SK-N-SH (cell line): ENCODE results near the gene QSOX1. TPM values are rescaled to one million over a fixed set of nuclear protein-coding genes. Genes with fewer than 3 reads are reported as not detected.

ENCODE experiments used
- CTCF ChIA-PET: fragments of 300-600, 350-600 bp; formaldehyde crosslinking; extraction: SDS; loops from one replicate; lab custom pipeline; 2021; lab: Yijun Ruan, JAX
- POLR2A ChIA-PET: fragments of 350-600 bp; sonication (Branson Sonifier 250); formaldehyde crosslinking; extraction: SDS; loops from one replicate; lab custom pipeline; 2020; ENCODE audit warnings: antibody characterized with exemption, inconsistent platforms; lab: Yijun Ruan, JAX
- DNase-seq: peaks from one replicate; pipeline ENCODE4 v3.0.0; 2012
- H2AFZ ChIP-seq: fragments of 200-600 bp; sonication (generic); 2 replicates; pipeline ENCODE4 v1.8.1; 2016; ENCODE audit warnings: antibody characterized with exemption, mild to moderate bottlenecking, low read depth
- H3F3A ChIP-seq: fragments of 200-600 bp; sonication (generic); replicated peaks from 2 replicates; pipeline ENCODE3; 2016; ENCODE audit warnings: antibody characterized with exemption, mild to moderate bottlenecking; ENCODE audit not compliant: insufficient read depth
- H3K27ac ChIP-seq, 2 experiments: fragments of 200-500 bp in 1 of 2; fragments of 200-600 bp in 1 of 2; sonication (Bioruptor generic) in 1 of 2; sonication (generic), shearing (Covaris generic) in 1 of 2; 2 replicates each; pipeline versions ENCODE4 v1.5.1 to v1.6.1; 2014 to 2016; ENCODE audit warnings: low read depth in 2 of 2, inconsistent platforms in 1 of 2, low read length in 1 of 2, mild to moderate bottlenecking in 1 of 2, mixed read lengths in 1 of 2
- H3K27me3 ChIP-seq: fragments of 200-600 bp; sonication (generic), shearing (Covaris generic); 2 replicates; pipeline ENCODE4 v1.6.1; 2016; ENCODE audit warnings: mixed run types; ENCODE audit not compliant: insufficient read depth
- H3K36me3 ChIP-seq, 2 experiments: fragments of 200-500 bp in 1 of 2; fragments of 200-600 bp in 1 of 2; sonication (Bioruptor generic) in 1 of 2; sonication (generic) in 1 of 2; replicated peaks in 1 of 2; 2 replicates each; pipeline versions ENCODE3 to v1.5.1; 2014 to 2016; ENCODE audit warnings: low read length in 1 of 2, mild to moderate bottlenecking in 1 of 2; ENCODE audit not compliant: insufficient read depth in 2 of 2, control insufficient read depth in 1 of 2
- H3K4me1 ChIP-seq, 2 experiments: fragments of 200-500 bp in 1 of 2; fragments of 200-600 bp in 1 of 2; sonication (Bioruptor generic) in 1 of 2; sonication (generic), shearing (Covaris generic) in 1 of 2; 2 replicates each; pipeline versions ENCODE4 v1.5.1 to v1.6.1; 2014 to 2016; ENCODE audit warnings: low read depth in 1 of 2, low read length in 1 of 2, mixed run types in 1 of 2; ENCODE audit not compliant: insufficient read depth in 2 of 2, control insufficient read depth in 1 of 2
- H3K4me2 ChIP-seq: fragments of 200-600 bp; sonication (generic), shearing (Covaris generic); 2 replicates; pipeline ENCODE4 v1.6.1; 2017; ENCODE audit warnings: mixed run types
- H3K4me3 ChIP-seq, 2 experiments: fragments of 200-500 bp in 1 of 2; fragments of 200-600 bp in 1 of 2; sonication (Bioruptor generic) in 1 of 2; sonication (generic), shearing (Covaris generic) in 1 of 2; 2 replicates each; pipeline versions ENCODE4 v1.5.1 to v1.8.1; 2014 to 2016; ENCODE audit warnings: low read depth in 2 of 2, inconsistent platforms in 1 of 2, low read length in 1 of 2, mild to moderate bottlenecking in 1 of 2, mixed read lengths in 1 of 2, moderate library complexity in 1 of 2
- H3K79me2 ChIP-seq: fragments of 200-600 bp; sonication (generic); 2 replicates; pipeline ENCODE4 v1.8.1; 2017; ENCODE audit warnings: mild to moderate bottlenecking; ENCODE audit not compliant: insufficient read depth
- H3K9ac ChIP-seq: fragments of 200-600 bp; sonication (generic); 2 replicates; pipeline ENCODE4 v1.6.1; 2017; ENCODE audit warnings: mixed run types
- H3K9me2 ChIP-seq: fragments of 200-600 bp; sonication (generic); 2 replicates; pipeline ENCODE4 v1.6.1; 2017; ENCODE audit warnings: mixed run types
- H3K9me3 ChIP-seq: fragments of 200-600 bp; sonication (generic); 2 replicates; pipeline ENCODE4 v1.6.1; 2017; ENCODE audit warnings: mixed run types, mild to moderate bottlenecking, moderate library complexity
- H4K20me1 ChIP-seq: fragments of 200-600 bp; sonication (generic); 2 replicates; pipeline ENCODE4 v1.6.1; 2017; ENCODE audit warnings: mild to moderate bottlenecking, mixed run types; ENCODE audit not compliant: insufficient read depth
- ELF1 ChIP-seq: IDR thresholded peaks from 2 replicates; pipeline ENCODE4 v1.4.0; 2012
- EZH2phosphoT487 ChIP-seq: fragments of 200-600 bp; sonication (generic); IDR thresholded peaks from 2 replicates; pipeline ENCODE4 v1.6.1; 2017; ENCODE audit warnings: low read depth, mixed run types, mild to moderate bottlenecking, antibody characterized with exemption, moderate library complexity, borderline replicate concordance
- FOSL2 ChIP-seq: IDR thresholded peaks from 2 replicates; pipeline ENCODE4 v1.4.0; 2012; ENCODE audit warnings: low read depth, mild to moderate bottlenecking, moderate library complexity, borderline replicate concordance
- FOXJ3 ChIP-seq: sonication (generic); formaldehyde crosslinking; IDR thresholded peaks from 2 replicates; pipeline ENCODE4 v1.5.1; 2020; ENCODE audit warnings: mild to moderate bottlenecking, missing genetic modification reagents
- FOXM1 ChIP-seq: IDR thresholded peaks from 2 replicates; pipeline ENCODE4 v1.4.0; 2012; ENCODE audit warnings: low read depth, mild to moderate bottlenecking
- MEF2A ChIP-seq: IDR thresholded peaks from 2 replicates; pipeline ENCODE4 v1.4.0; 2012; ENCODE audit warnings: low read depth, borderline replicate concordance
- NFIC ChIP-seq: IDR thresholded peaks from 2 replicates; pipeline ENCODE4 v1.4.0; 2012; ENCODE audit warnings: borderline replicate concordance
- NRF1 ChIP-seq: IDR thresholded peaks from 2 replicates; pipeline ENCODE4 v1.6.1; 2012; ENCODE audit warnings: low read depth, mild to moderate bottlenecking, low read length
- RAD21 ChIP-seq: IDR thresholded peaks from 2 replicates; pipeline ENCODE4 v1.6.1; 2012; ENCODE audit warnings: mild to moderate bottlenecking, low read length
- RCOR1 ChIP-seq: fragments of 150-350 bp; IDR thresholded peaks from 2 replicates; pipeline ENCODE4 v1.6.1; 2017; ENCODE audit warnings: antibody characterized with exemption, low read length
- RFX5 ChIP-seq: IDR thresholded peaks from 2 replicates; pipeline ENCODE4 v1.6.1; 2012; ENCODE audit warnings: mild to moderate bottlenecking, improper control_type of control experiment, low read length
- RXRA ChIP-seq: IDR thresholded peaks from 2 replicates; pipeline ENCODE4 v1.4.0; 2012; ENCODE audit warnings: low read depth, mild to moderate bottlenecking, borderline replicate concordance
- SIN3A ChIP-seq: IDR thresholded peaks from 2 replicates; pipeline ENCODE4 v1.6.1; 2012; ENCODE audit warnings: low read depth, mild to moderate bottlenecking, low read length, moderate library complexity, borderline replicate concordance
- SMC3 ChIP-seq: IDR thresholded peaks from 2 replicates; pipeline ENCODE4 v1.6.1; 2012; ENCODE audit warnings: low read depth, low read length, improper control_type of control experiment
- TEAD4 ChIP-seq: IDR thresholded peaks from 2 replicates; pipeline ENCODE4 v1.4.0; 2012; ENCODE audit warnings: mild to moderate bottlenecking, borderline replicate concordance; ENCODE audit not compliant: insufficient read depth
- YY1 ChIP-seq: IDR thresholded peaks from 2 replicates; pipeline ENCODE4 v1.4.0; 2012; ENCODE audit warnings: low read depth, mild to moderate bottlenecking
- WGBS: methylation state at CpG from one replicate; pipeline ENCODE4 v1.1.6; 2017; ENCODE audit warnings: low lambda C conversion rate; 5-methylcytosine and 5-hydroxymethylcytosine counted together
- polyA plus RNA-seq, 3 experiments: library from polyadenylated mRNA; depleted of rRNA; stranded (reverse); fragments of >200 nt; gene quantifications; 2 replicates each; pipeline ENCODE4 v1.2.3, GENCODE V29; 2012
- TF ChIP-seq, protein P1 (sequence below): fragments of 200-600 bp; sonication (generic); IDR thresholded peaks from 2 replicates; pipeline ENCODE4 v1.6.1; 2017; ENCODE audit warnings: antibody characterized with exemption, mild to moderate bottlenecking, moderate library complexity
- TF ChIP-seq, protein P2 (sequence below): IDR thresholded peaks from 2 replicates; pipeline ENCODE4; 2012
- TF ChIP-seq, protein P3 (sequence below): IDR thresholded peaks from 2 replicates; pipeline ENCODE4 v1.4.0; 2012; ENCODE audit warnings: low read depth

The QSOX1 gene
- polyA plus RNA-seq, 1 of the 3 experiments (the other 2 are of a cell fraction) = 359 TPM

DNA sequence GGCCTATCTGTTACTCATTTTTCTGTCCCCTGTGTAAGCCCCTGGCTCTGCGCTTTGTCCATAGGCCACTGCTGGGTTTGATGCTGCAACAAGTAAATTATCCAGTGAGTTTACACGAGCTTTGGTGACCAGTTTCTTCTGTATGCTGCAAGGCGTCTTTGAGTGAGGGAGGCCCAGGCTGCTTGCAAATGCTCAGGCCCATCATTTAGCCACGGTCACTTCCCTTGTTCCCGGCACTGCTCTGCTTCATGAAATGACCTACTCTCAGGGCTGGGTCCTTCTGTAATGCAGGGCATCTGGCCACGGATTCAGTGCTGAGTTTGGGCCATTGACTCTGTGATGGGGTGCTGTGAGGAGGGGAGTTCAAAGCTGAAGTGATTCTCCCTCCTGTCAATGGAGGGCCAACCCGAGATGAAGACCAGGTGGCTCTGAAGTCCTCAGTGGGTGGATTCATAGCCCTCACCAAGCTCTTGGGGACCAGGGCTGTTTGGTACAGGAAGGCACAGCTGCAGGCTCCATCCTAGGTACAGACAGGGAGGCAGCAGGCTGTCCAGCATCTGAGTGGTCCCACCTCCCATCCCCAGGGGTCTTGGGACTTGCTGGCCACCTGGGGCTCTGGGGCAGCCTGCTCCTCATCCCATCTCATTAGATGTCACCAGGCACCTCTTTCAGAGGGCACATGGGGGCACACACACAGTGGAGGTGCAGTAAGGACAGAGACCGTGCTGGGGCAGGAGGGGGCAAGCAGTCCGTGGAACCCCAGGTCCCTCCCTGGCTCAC lies 97.0 kb downstream of the QSOX1 start:
- H3K9ac ChIP-seq = no peak overlapping the region
- TF ChIP-seq SMC3 (no peak), EZH2phosphoT487 (no peak), YY1 (no peak), RXRA (no peak), ELF1 (no peak), RFX5 (no peak), TEAD4 (no peak), FOXJ3 (CRISPR knock-in tag) (no peak), FOXM1 (no peak)
- TF ChIP-seq, protein P1, sequence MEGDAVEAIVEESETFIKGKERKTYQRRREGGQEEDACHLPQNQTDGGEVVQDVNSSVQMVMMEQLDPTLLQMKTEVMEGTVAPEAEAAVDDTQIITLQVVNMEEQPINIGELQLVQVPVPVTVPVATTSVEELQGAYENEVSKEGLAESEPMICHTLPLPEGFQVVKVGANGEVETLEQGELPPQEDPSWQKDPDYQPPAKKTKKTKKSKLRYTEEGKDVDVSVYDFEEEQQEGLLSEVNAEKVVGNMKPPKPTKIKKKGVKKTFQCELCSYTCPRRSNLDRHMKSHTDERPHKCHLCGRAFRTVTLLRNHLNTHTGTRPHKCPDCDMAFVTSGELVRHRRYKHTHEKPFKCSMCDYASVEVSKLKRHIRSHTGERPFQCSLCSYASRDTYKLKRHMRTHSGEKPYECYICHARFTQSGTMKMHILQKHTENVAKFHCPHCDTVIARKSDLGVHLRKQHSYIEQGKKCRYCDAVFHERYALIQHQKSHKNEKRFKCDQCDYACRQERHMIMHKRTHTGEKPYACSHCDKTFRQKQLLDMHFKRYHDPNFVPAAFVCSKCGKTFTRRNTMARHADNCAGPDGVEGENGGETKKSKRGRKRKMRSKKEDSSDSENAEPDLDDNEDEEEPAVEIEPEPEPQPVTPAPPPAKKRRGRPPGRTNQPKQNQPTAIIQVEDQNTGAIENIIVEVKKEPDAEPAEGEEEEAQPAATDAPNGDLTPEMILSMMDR = no peak
- H3K27me3 ChIP-seq = no peaks in the 10 kb centered on the region
- DNase-seq = no peak
- no peaks in the 10 kb centered on the region for H4K20me1 ChIP-seq
- no peak overlapping the region for H3K27ac ChIP-seq
- H2AFZ ChIP-seq = no peak overlapping the region
- ChIA-PET POLR2A (no interaction called here), CTCF (interaction anchor here (0.6 to 4.2 kb wide), 15 partner anchors 10 to 282 kb away, joined by 3 to 58 read pairs (median 5); no protein-coding TSS in a partner anchor)
- no peak overlapping the region for H3K4me2 ChIP-seq
- H3K4me3 ChIP-seq = no peak overlapping the region
- no peaks in the 10 kb centered on the region for H3F3A ChIP-seq
- WGBS = 57% methylated on average over 8 of the region's 9 CpGs
- H3K36me3 ChIP-seq = no peaks in the 10 kb centered on the region
- no peaks in the 10 kb centered on the region for H3K9me3 ChIP-seq
- peaks cover 0 to 2% of the 10 kb centered on the region in 2 experiments; a peak in 1 of 4 replicates for H3K4me1 ChIP-seq
- no peaks in the 10 kb centered on the region for H3K9me2 ChIP-seq
- no peaks in the 10 kb centered on the region for H3K79me2 ChIP-seq

DNA sequence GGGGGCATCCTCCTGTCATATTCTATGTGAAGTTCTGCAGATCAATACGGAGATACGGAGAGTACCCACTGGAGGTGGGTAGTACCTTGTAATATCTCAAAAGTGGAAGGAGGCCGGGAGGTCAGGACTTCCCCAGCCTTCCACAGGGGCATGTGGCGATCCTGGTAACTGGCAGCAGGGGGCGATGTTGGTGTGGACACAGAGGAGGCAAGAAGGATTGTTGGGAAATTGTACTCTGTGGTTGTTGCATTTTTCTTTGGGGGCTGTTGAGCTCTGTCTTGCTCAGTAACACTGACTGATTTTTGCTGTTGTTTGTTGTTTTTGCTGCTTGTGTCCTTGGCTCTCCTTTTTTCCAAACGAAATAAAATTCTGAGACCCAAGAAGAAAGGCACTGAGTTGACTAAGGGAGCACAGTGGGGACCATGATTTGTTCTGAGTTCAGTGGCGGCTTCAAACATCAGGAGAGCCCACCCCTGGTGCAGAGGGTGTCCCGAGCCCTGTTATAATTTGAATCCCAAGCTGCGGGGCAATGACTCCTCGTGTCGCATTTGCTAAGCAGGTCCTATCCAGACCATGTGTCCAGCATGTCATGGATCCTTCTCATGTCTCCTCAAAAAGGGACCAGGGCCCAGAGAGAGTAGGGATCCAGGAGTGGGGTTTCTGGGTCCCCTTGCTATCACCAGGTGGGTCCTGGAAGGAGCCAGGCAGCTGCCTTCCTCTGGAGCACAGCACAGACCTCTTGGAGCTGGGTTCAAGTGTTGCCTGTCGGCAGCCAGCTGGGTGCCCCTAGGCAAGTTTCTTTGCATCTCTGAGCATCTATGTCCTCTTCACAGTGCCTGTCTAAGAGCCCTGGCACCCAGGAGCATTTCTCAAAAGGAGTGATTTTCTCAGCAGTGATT lies 98.2 kb downstream of the QSOX1 start:
- Histone ChIP-seq H3K79me2 (no peaks in the 10 kb centered on the region), H3K9me3 (no peaks in the 10 kb centered on the region), H3K4me3 (no peak overlapping the region; a peak in 1 of 4 replicates), H3K4me2 (no peak overlapping the region), H3K4me1 (peaks cover 0 to 1% of the 10 kb centered on the region in 2 experiments; a peak in 1 of 4 replicates), H3F3A (no peaks in the 10 kb centered on the region), H3K27me3 (no peaks in the 10 kb centered on the region), H3K9ac (no peak overlapping the region), H4K20me1 (no peaks in the 10 kb centered on the region), H3K36me3 (no peaks in the 10 kb centered on the region), H3K27ac (no peak overlapping the region), H2AFZ (no peak overlapping the region), H3K9me2 (no peaks in the 10 kb centered on the region)
- WGBS = 44% methylated on average over 11 of the region's 12 CpGs
- ChIA-PET CTCF (interaction anchor here (0.6 to 4.2 kb wide), 41 partner anchors 9 to 262 kb away, joined by 3 to 58 read pairs (median 4); partner anchors contain the start of gene LHX4), POLR2A (no interaction called here)
- peak; percentile 81 for DNase-seq
- TF ChIP-seq MEF2A (no peak), NRF1 (no peak), SIN3A (no peak), RAD21 (peak; percentile 90), RCOR1 (no peak), EZH2phosphoT487 (no peak), SMC3 (peak; percentile 91), FOSL2 (no peak), ELF1 (no peak), FOXJ3 (CRISPR knock-in tag) (no peak), YY1 (no peak), NFIC (no peak)
- TF ChIP-seq, protein P2, sequence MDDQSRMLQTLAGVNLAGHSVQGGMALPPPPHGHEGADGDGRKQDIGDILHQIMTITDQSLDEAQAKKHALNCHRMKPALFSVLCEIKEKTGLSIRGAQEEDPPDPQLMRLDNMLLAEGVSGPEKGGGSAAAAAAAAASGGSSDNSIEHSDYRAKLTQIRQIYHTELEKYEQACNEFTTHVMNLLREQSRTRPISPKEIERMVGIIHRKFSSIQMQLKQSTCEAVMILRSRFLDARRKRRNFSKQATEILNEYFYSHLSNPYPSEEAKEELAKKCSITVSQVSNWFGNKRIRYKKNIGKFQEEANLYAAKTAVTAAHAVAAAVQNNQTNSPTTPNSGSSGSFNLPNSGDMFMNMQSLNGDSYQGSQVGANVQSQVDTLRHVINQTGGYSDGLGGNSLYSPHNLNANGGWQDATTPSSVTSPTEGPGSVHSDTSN = no peak
- TF ChIP-seq, protein P3, sequence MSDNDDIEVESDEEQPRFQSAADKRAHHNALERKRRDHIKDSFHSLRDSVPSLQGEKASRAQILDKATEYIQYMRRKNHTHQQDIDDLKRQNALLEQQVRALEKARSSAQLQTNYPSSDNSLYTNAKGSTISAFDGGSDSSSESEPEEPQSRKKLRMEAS = no peak
- TF ChIP-seq, protein P1 = peak; percentile 82
